Measurements from ENCODE around the gene DAB2IP.

The DAB2IP gene

DNA sequence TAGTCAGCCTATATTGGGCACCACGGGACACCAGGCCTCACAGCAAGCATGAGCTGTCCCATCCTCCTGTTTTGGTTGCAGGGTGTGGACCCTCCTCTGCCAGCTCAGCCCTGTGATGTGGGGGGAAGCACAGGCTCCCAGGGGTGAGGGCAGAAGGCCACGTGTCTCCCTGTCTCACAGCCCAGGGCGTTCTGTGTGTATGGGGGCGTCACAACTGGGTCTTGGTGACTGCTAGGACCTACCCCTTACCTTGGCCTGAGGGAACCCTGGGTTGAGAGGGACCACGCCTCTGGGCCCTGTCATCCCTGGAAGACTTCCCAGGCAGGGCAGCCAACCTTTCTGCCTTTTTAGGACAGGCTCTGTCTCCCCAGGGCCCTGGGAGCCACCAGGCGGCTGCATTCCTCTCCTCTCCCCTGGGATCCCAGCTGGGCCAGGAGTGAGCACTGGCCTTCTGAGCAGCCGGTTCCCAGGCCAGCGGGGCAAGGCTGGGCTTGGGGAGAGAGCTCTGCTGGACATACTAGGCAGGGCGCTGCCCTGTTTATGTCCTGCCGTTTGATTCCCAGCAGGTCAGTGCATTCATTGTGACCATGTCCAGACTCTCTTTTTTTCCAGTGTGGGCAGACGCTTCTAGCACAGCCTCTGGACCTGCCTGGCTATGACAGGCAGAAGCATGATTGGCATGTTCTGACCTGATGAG, 97.4 kb downstream of the DAB2IP start:
- FAIRE-seq, result no peak

DNA sequence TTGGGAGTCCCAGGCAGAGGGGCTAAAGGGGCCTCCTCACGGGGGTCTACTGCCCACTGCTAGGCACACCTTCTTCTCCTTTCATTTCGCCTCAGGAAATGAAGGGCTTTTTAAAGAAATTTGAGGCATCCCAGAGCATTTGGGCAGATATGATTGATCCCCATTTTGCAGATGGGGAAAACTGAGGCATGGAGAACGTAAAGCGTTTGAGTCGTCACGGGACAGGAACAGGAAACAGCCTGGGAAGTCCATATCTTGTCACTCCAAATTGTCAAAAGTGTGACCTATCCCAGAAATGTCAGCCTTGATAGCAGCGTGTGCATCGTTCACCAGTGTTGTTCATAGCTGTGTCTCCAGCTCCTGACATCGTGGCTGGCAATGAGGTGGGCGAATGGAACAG, 98.2 kb downstream of the DAB2IP start:
- no peak for FAIRE-seq

DNA sequence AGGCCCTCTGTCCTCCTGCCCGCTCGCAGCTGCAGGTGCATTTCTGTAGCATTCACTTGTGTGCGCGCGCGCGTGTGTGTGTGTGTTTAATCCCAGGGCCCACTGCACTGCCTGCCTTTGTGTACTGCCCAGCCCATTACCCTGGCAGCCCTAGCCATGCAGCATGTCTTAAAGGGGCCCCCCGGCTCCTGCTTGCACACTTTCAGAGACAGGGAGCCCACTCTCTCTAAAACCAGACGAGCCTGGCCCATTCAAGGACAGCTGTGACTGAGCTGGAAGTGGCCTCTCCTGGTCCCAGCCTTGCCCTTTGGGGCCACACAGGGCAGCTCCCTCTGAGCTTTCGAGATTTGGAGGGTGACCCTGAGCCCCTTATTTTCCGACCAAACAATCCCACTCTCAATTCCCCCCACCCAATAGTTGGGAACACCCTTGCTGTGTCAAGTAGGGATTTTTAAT, 98.9 kb downstream of the DAB2IP start:
- FAIRE-seq, result no peak

GRCh38 chr9:121750715-121751623, 99.5 kb downstream of the DAB2IP start:
- no peak for FAIRE-seq

DNA sequence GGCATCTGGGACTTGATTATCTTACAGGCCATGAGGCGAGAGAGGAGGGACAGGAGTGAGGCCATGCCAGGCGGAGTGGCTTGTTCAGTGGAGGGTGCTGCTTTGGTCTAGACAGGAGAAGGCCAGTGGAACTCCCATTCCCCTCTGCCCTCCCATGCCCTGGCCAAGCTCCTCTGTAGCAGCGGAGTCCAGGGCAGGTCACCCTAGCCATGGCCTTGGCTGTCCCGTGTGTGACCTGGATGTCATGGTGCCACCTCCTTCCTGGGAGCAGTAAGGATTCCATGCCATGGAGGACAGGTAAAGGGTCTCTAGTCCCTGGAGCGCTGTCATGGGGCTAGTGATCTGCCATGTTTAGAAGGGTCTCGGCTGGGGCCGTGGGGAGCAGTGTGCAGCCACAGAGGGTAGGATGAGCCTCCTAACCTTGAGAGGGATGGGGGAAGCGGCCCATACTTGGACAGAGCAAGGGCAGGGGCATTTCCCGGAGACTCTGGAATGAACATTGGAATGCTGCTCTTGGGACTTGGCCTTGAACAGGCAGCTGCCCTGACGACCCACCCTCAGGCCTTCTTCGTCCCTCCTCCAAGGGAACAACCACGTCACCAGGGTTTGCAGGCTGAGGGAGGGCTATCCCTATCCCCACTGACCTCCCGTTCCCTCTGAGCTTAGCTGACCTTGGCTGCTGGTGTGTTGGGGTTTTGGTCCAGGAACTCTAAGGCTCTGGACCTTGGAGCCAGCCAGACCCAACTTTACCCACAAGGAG, 100.4 kb downstream of the DAB2IP start:
- no peak for FAIRE-seq

GRCh38 chr9:121752929-121753328, 101.5 kb downstream of the DAB2IP start:
- FAIRE-seq, result no peak

GRCh38 chr9:121753802-121754654, 102.6 kb downstream of the DAB2IP start:
- FAIRE-seq, result no peak

DNA sequence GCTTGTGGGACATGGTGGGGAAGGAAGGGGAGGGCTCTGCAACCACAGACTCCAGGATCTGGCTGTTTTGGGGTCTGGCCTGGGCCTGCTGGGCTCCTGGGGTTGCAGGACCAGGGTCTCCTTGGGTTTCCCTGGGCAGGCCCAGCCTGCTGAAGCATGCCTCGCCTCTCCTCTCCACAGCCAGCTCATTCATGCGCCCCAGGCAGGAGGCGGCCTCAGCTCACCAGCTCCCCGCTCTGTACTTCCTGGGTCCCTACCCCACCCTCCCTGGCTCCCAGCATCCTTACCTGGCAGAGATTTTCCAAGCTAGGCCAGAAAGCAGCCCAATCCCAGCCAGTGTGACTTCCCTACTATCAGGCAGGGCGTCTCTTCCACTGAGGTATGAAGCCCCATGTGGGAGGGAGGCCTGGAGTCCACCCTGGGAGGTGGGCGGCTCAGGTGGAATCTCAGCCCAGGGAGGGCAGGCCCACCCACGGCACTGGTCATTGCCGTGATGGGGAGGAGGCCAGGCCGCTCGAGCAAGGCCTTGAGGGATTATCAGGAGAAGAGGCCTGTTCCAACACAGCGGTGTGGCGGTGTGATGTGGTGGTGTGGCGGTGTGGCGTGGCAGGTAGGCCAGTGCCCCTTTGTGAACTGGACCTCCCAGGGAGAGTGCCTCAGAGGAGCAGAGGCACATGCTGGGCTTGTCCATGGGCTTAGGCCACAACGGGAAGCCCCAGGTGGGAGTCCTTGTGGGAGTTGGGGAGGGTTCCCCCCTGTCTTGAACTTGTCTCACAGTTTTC, 103.4 kb downstream of the DAB2IP start:
- FAIRE-seq, result no peak

DNA sequence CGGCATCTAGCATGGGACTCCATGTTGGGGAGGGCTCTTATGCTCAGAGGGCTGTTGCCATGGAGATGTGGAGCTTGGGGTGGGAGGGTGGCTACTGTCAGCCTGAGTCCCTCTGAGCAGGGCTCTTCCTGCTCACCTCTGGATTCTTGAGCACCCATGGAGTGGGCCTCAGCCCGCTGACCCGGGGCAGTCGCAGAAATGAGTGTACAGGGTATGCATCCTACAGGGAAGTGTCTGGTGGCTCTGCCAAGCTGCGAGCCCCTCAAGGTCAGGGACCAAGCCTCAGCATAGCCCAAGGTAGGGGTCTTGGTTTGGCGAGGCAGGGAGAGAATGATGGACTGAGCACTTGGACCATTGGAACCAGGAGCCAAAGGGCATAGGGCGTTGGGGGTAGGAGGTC, 104.1 kb downstream of the DAB2IP start:
- no peak for FAIRE-seq

- no peak for FAIRE-seq
Measured at GRCh38 chr9:121756474-121757280, 105.2 kb downstream of the DAB2IP start.

DNA sequence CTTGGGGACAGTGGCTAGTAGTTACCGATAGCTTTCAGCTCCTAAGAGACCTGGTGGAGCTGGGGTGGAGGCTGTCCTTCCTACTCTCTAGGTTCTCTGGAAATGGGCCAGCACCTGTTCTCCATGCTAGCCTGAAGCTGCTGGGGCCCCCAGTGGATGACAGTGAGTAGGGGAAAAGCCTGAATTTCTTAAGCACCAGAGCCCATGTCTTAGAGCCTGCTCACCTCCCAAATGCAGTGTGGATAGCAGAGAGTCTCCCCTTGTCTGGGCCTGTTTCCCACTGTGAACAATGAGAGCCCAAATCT, 105.8 kb downstream of the DAB2IP start:
- FAIRE-seq, result no peak

- no peak for FAIRE-seq
Measured at GRCh38 chr9:121758693-121759092, 107.3 kb downstream of the DAB2IP start.

DNA sequence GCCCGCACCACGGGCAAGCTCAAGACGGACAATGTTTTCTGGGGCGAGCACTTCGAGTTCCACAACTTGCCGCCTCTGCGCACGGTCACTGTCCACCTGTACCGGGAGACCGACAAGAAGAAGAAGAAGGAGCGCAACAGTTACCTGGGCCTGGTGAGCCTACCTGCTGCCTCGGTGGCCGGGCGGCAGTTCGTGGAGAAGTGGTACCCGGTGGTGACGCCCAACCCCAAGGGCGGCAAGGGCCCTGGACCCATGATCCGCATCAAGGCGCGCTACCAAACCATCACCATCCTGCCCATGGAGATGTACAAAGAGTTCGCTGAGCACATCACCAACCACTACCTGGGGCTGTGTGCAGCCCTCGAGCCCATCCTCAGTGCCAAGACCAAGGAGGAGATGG, 108.6 kb downstream of the DAB2IP start:
- no peak for FAIRE-seq

GRCh38 chr9:121760571-121760970, 109.1 kb downstream of the DAB2IP start:
- FAIRE-seq, result no peak

DNA sequence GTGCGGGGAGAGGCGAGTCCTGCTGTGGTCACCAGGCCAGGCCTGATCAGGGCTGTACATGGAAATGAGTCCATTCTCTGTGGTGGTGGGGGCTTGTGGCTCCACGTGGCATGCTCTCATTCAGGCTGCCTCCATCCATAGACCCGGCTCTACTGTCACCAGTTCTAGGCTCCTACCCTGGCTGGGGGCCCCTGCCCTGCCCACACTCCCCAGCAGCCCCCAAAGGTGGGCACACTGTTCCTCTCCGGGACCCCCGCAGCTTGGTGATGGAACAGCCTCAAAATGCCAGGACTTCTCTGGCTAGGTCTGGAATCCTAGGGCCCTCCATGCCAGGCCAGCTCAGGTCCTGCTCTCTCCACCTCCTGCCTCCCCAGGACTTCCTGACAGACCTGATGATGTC, 111.7 kb downstream of the DAB2IP start:
- no peak for FAIRE-seq

DNA sequence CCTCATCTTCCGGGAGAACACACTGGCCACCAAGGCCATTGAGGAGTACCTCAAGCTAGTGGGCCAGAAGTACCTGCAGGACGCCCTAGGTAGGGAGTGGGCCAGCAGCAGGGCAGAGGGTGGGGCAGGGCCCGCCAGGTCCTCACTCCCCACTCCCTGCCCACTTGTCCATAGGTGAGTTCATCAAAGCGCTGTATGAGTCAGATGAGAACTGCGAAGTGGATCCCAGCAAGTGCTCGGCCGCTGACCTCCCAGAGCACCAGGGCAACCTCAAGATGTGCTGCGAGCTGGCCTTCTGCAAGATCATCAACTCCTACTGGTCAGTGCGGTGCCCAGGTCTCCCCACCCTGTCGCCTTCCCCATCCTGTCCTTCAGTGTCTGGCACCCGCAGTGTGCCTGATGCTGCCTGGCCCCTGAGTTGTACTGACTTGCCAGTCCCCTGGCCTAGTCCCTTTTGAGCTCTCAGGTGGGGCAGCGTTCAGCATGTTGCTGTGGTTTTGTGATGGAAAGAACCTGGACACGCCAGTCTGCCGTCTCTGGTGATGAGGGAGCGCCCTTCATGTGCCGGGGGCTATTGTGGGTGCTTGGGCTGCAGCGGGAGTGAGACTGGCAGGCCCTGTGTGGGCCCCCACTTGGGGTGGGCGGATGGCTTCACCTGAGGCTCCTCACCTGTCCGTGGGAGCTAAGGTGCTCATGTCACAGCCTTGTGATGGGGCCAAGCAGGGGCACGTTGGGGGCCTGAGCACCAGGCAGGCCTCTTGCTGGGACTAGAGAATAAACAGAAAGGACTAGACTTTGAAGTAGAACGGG, 112.3 kb downstream of the DAB2IP start:
- FAIRE-seq, result no peak

DNA sequence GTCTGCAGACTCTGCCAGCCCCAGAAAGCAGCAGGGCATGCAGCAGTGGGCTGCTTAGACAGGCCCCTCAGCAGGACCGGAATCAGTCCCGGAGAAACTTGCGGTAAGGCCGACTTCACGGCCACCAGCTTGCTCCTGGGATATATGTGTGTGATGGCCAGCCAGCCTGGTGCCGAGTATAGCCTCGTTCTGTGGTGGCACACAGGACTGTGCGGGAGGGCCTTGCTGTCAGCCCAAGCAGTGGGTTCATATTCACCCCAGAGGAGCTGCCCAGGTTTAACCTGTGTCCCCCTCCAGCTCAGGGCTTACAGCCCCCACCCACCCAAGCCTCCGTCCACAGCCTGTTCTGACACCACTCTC, 112.9 kb downstream of the DAB2IP start:
- FAIRE-seq, result no peak

DNA sequence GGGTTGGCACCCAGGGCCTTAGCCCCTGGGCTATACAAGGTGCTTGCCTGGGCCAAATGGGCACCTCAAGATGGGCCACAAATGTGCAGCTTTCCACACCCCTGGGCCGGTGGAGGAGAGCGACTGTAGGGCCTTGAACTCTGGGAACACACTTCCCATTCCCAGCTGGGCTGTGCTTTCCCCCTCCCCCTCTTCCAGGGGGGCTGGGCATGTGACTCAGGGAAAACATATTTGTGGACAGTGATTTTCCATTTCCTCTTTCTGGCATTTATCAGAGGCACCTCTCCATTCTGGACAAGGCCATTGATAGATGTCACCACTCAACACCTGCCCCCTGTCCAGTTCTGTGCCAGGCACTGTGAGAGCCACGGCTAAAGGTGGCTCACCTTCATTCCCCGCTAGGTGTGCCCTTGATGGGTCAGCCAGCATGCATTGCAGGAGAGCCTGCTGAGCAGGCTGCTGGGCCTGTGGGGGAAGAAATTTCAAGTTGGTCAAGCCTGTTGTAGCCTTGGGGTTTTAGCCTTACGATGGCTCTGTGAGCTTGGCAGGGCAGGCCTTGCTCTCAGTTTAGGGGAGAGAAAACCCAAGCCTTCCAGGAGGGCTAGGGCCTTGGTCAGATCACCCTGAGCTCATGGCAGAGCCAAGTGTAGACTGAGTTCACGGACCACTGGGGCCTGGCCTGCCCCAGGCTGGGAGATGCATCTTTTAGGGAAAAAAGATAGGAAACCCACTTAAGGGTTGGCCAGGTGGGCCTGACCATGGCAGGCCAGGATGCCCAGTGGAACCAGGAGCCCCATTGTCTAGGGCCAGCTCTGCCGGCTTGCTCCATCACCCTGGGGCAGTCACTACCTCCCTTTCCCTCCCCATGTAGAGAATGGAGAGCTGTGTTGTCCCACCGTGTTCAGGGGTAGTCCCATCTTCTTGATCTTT, 113.9 kb downstream of the DAB2IP start:
- no peak for FAIRE-seq
